Right lung (tissue), 10 donors: Measurements from ENCODE around the gene COMT. TPM values are rescaled to one million over a fixed set of nuclear protein-coding genes. Genes with fewer than 3 reads are reported as not detected.

Experiments
- DNase-seq, 2 donors: peaks; one replicate each; pipeline ENCODE4 v3.0.0-alpha.2; 2013
- long read RNA-seq, 8 donors: transcript quantifications; one replicate each; lab custom pipeline, GENCODE V29; 2026
- polyA plus RNA-seq, 5 donors: library from polyadenylated mRNA; unstranded; fragments of 120-200 nt; gene quantifications; one replicate each; pipeline versions ENCODE4 v1.2.1 to v1.2.3, GENCODE V29; 2013; ENCODE audit warnings: inconsistent platforms in 1 of 5, low replicate concordance in 1 of 5; ENCODE audit not compliant: insufficient read length in 5 of 5, insufficient read depth in 1 of 5

Gene COMT
- 100 to 1,000 TPM in 2 of 5 donors, 10 to 100 TPM in 3; 60.9 to 134 (median 85.5) TPM for polyA plus RNA-seq
- long read RNA-seq, donor 1, transcript COMT-203 (5 exons, 2,217 nt): minor isoform, 7 of 163 reads
- long read RNA-seq, donor 1, transcript COMT-209 (4 exons, 1,035 nt): major isoform, 56 of 163 reads
- long read RNA-seq, donor 1, transcript COMT-202 (6 exons, 2,437 nt): minor isoform, 54 of 163 reads
- long read RNA-seq, donor 1, partial matches to known transcripts: 42 of 163 reads
- long read RNA-seq, donor 1, other reads (novel, unspliced or antisense): 0 of 163 reads
- long read RNA-seq, donor 2, transcript COMT-202 (6 exons, 2,437 nt): minor isoform, 24 of 81 reads
- long read RNA-seq, donor 2, transcript COMT-209 (4 exons, 1,035 nt): major isoform, 25 of 81 reads
- long read RNA-seq, donor 2, partial matches to known transcripts: 29 of 81 reads
- long read RNA-seq, donor 2, other reads (novel, unspliced or antisense): 0 of 81 reads
- long read RNA-seq, donor 3, transcript COMT-209 (4 exons, 1,035 nt): minor isoform, 40 of 133 reads
- long read RNA-seq, donor 3, transcript COMT-202 (6 exons, 2,437 nt): major isoform, 46 of 133 reads
- long read RNA-seq, donor 3, transcript COMT-203 (5 exons, 2,217 nt): minor isoform, 6 of 133 reads
- long read RNA-seq, donor 3, partial matches to known transcripts: 39 of 133 reads
- long read RNA-seq, donor 3, other reads (novel, unspliced or antisense): 0 of 133 reads
- long read RNA-seq, donor 4, transcript COMT-202 (6 exons, 2,437 nt): minor isoform, 27 of 90 reads
- long read RNA-seq, donor 4, transcript COMT-209 (4 exons, 1,035 nt): major isoform, 34 of 90 reads
- long read RNA-seq, donor 4, transcript COMT-210 (3 exons, 546 nt): minor isoform, 5 of 90 reads
- long read RNA-seq, donor 4, partial matches to known transcripts: 23 of 90 reads
- long read RNA-seq, donor 4, other reads (novel, unspliced or antisense): 0 of 90 reads
- long read RNA-seq, donor 5, transcript COMT-203 (5 exons, 2,217 nt): minor isoform, 10 of 154 reads
- long read RNA-seq, donor 5, transcript COMT-209 (4 exons, 1,035 nt): minor isoform, 28 of 154 reads
- long read RNA-seq, donor 5, transcript COMT-202 (6 exons, 2,437 nt): major isoform, 45 of 154 reads
- long read RNA-seq, donor 5, partial matches to known transcripts: 67 of 154 reads
- long read RNA-seq, donor 5, other reads (novel, unspliced or antisense): 0 of 154 reads
- long read RNA-seq, donor 6, transcript COMT-202 (6 exons, 2,437 nt): minor isoform, 52 of 163 reads
- long read RNA-seq, donor 6, transcript COMT-209 (4 exons, 1,035 nt): major isoform, 59 of 163 reads
- long read RNA-seq, donor 6, partial matches to known transcripts: 45 of 163 reads
- long read RNA-seq, donor 6, other reads (novel, unspliced or antisense): 0 of 163 reads
- long read RNA-seq, donor 7, transcript COMT-209 (4 exons, 1,035 nt): major isoform, 52 of 142 reads
- long read RNA-seq, donor 7, transcript COMT-202 (6 exons, 2,437 nt): minor isoform, 32 of 142 reads
- long read RNA-seq, donor 7, partial matches to known transcripts: 47 of 142 reads
- long read RNA-seq, donor 7, other reads (novel, unspliced or antisense): 5 of 142 reads
- long read RNA-seq, donor 8, transcript COMT-202 (6 exons, 2,437 nt): major isoform, 20 of 35 reads
- long read RNA-seq, donor 8, transcript COMT-209 (4 exons, 1,035 nt): minor isoform, 15 of 35 reads
- long read RNA-seq, donor 8, partial matches to known transcripts: 0 of 35 reads
- long read RNA-seq, donor 8, other reads (novel, unspliced or antisense): 0 of 35 reads

DNA sequence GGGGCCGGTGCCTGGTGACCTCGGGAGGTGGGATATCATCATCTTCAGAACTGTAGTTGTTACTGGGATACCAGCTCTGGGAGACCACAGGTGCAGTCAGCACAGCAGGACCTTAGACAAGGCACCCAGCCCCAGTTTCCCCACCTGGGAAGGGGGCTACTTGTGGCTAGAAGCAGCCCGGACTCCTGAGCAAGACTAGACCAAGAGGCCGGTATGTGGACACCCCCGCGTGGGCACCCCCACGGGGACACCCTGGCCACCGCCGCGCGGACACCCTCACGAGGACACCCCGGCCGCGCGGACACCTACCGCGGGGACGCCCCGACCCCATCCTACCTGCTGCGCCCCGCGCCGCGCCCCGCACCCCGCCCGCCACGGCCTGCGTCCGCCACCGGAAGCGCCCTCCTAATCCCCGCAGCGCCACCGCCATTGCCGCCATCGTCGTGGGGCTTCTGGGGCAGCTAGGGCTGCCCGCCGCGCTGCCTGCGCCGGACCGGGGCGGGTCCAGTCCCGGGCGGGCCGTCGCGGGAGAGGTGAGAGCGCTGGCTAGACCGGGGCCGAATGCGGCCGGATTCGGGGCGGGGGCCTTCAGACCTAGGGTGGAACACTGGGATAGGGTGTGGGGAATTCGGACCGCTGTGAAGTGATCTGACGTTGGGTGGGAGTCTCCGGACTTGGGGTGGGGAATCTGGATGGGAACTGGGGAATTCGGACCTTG lies at the start of gene COMT, which contains the start of gene TXNRD2:
Gene COMT (plus strand): TSS at position 408 of the 718 bp plus-strand sequence. CDS start 20,755 bp downstream, outside the sequence.
Gene TXNRD2 (minus strand): TSS at position 454 of the 718 bp plus-strand sequence. CDS start 15 bp downstream, at position 439.
- peak; percentile 60 to 62 for DNase-seq

DNA sequence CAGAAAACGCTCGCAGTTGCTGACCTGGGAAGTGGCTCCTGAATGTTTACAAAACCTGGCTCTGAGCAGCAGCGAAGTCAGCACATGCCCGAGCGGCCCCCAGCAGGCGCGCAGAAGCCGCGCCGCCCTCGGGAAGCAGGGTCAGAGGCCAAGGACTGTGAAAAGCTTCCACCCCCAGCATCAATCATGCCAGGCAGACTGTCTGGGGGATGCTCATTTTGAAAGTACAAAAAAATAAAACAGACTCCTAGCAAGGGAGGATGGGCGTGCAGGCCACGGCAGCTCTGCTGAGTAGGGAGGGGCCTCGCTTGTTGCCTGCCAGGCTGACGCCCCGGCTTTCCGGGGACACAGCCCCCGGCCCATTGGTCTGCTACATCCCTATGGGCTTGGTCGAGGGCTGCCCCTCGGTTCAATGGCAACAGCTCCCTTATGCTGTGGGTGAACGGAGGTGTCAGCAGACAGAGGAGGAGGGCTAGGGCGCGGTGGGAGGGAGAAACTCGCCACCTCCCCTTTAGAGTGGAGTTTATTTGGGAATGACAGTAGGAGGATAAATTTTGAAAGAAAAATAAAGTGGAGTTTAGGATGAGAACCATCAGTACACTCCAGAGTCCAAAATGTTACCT lies 49.2 kb upstream of the COMT start:
- DNase-seq: no peak

DNA sequence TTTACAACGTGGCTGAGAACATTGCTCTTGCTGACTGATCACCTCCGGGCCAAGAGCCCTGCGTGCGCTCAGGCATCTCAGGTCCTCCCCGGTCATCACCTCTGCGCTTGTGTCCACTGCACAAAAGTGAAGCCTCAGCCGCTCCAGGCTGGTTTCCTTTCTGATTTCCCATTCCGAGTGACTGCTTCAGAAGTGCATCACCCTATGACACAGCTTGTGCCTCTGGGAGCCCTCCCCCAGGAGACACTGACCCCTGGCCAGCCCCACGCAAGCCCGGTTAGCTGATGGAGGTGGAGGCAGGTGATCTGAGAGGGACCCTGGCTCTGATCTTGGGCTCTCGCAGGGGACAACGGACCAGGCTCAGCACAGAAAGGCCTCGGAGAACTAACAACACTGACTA lies 48.6 kb upstream of the COMT start:
- no peak for DNase-seq

DNA sequence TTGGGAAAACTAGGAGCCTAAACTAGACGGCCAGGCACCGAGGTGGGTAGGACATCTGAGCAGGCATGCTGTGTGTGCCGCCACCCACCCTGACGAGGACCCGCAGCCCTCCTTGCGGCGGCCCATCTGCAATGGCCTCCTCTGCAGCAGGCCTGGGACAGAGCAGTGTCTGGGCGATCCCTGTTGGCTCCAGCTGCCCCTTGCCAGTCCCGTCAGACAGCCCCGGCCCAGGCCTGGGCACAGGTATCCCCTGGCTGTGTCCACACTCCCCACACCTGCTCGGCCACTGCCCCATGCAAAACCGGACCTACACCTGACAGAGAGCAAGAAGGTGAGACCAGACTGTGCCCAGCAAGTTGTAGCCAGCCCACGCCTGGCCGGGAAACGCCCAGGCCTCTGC lies 48.2 kb upstream of the COMT start:
- DNase-seq: no peak

DNA sequence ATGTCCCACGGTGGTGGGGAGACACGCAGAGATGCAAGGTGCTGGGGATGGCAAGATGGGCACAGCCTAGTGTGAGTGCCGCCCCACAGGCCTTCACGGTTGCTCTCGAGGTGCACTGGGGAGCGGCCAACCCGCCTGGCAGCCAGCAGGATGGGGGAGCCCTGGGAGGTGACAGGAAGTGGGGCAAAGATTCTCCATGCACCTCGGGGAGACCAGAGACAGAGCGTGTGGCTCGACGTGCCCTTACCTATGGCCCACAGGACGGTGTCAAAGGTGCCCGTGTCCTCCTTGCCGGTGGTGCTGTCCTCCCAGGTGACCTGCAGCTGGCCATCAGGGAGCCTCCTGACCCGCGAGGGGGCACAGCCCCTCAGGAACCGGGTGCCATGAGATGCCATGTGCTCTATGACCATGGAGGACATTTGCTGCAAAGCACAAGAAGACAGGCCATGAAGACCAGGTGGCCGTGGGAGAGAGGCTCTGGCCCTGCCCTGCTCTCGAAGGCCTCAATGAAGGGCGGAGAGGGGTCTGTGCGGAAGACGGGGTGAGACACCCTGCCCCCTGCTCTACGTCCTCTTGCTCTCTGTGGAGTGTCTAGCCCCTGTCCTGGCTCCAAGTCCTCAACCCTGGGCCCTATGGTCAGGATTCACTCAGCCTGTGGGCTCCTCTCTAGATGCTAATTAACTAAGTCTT lies 46.3 kb upstream of the COMT start:
- no peak for DNase-seq

DNA sequence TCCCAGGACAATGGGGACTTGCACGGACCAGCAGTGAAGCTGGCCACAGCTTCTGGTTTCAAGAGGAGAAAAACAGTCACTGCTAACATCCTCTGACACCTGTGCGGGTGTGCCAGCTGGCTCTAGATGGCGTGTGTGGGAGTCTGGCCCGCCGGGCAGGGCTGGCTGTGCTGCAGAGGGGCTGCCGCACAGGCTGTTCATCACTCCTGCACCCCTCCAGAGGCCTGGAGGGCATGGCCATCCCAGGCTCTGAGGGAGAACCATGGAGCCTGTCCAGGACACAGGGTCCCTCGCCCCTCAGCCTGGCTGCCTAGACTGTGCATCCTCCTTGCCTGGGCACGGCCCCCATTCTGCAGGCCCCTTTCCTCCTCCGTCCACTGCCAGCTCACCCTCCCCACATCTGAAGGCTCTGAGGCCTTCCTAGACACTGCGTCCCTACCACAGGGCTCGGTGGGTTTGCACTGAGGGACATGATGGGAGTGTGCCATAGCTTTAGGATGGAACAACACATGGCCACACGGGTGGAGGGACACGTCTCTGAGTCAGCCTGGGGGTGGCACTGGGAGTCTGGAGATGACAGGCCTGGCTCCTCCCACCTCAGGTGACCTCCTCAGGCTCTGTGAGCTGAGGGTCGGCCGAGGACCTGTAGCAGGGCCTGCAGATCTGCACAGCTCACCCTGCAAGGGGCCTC lies 44.8 kb upstream of the COMT start:
- DNase-seq: no peak

DNA sequence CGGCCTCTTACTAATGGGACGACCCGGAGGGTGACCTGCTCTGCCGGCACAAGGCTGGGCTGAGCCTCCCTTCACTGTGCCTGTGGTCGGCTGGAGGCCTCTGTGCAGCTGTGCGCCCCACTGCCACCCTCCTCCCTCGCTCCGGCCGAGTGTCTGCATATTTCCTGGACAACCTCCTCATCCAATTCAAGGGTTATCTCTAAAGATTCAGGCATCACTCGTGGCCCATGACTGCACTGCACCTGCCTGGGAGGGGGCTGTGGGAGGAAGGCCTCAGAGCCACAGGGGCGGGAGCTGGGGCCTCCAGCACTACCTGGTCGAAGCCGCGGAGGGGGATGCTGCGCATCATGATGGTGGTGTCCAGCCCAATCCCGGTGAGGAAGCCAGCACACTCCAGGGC lies 43.8 kb upstream of the COMT start:
- DNase-seq: no peak

DNA sequence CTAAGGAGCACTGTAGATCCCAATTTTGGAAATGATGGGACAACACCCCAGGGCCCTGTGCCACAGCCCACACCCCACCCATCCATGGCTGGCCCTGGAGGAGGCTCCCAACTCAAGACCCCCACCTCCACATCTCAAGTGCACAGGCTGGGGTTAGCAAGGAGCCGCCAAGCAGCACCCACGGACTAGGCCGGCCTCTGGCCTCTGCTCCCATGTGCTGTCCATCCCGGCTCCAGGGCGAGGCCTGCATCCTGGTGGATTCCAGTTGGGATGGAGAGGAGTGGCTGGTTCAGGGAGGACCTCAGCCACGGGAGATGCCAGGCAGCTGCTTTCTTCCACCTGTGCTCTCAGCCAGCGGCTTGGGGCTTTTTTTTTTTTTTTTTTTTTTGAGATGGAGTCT lies 43.4 kb upstream of the COMT start:
- no peak for DNase-seq

DNA sequence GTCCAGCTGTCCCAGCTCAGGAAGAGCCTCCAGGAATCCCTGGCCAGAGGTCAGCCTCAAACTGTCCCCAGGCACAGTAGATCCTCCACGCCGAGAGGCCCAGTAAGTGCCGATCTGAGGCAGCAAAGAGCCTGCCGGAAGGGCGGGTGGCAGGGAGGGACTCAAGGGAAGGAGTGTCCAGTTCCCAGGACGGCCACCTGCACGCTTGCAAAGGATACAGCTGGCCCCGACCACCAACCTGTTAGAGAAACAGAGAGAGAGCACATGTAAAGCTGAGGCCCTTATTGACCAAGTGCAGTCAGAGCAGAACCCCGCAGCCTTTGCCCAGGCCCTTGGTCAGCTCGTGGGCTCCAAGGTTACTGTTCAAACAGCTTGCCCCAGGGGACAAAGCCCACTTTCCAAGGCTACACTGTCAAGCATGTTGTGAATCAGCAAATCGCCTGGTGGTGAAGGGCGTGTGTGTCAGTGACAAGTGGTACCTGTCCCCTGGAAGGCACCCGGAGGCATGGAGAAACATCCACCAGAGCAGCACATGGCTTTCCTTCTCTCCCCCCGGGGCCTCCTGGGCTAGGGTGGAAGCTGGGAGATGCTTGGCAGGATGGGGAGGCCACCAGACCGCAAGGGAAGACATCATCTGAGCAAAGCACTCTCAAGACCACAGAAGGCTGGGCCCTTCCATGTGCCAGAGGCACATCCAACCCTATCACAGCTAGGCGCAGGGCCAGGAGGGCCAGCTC lies 42.6 kb upstream of the COMT start:
- DNase-seq: no peak

DNA sequence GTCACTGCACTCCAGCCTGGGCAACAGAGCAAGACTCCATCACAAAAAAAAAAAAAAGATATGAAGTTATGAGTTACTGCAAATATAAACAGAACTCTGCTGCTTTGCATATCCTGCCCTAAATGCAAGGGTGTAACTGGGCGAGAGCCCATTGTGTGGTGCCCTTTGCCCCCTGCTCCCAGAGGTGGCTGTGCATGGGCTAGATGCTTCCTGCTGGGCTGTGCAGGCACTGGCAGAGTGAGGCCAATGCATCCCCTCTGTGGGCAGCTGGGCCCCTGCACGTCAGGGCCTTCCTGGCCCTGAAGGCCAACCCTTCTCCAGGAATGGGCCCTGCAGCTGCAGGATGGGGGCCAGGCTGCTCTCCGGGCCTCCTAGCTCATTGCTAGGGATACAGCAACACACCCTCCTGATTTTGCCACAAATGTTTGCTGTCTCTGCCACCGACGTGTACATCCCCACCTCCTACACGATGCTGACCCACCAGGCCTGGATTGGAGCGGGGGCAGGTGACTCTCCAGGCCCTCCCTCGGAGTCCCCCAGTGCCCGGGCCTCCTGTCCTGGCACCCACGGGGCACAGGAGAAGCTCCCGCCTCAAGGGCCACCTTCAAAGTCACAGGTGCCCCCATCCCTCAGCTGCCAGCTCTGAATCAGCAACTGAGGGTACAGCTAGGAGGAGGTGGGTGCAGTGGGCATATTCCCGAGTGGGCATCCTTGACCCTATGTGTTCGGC lies 40.7 kb upstream of the COMT start:
- DNase-seq: no peak

DNA sequence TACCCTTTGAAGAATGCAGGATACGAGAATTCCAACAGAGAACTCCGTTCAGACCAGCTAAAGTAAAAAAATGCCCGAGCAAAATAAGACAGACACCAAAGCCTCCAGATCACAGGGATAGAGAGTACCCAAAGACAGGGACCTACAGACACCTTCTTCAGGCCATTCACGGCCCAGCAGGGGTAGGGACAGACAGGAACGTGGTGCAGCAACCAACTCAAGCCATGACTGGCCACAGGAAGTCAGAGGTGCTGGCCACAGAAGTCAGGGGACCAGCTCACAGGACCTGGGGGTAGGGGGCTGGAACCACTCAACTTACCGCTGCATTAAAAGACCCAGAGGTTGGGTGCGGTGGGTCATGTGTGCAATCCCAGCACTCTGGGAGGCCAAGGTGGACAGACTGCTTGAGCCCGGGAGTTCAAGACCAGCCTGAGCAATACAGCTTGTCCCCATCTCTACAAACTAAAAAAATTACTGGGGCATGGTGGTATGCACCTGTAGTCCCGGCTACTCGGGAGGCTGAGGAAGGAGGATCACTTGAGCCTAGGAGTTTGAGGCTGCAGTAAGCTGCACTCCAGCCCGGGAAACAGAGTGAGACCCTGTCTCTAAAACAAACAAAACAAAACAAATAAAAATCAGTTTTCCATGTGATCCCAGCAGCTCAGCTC lies 39.9 kb upstream of the COMT start:
- no peak for DNase-seq

DNA sequence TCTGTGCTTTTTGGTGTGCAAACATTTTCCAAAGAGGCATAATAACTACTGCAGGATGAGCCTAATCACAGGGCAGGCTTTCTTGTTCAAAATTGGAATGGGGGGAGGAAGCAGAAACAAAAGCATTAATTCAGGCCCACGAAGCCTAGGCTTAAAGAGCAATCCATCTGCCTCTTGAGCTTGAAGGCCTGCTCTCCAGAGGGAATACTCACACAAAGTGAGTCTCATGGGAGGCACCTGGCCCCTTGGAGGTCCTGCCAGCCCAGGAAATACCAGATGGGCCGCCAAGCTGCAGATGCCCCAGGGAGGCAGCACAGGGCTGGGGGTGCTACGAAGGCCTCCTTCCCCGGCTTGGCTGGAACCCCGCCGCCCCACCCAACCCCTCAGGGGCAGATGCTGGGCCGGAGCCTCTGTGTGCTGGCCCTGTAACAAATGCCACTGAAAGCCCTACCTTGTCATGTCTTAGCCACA lies 39.3 kb upstream of the COMT start:
- DNase-seq: no peak

DNA sequence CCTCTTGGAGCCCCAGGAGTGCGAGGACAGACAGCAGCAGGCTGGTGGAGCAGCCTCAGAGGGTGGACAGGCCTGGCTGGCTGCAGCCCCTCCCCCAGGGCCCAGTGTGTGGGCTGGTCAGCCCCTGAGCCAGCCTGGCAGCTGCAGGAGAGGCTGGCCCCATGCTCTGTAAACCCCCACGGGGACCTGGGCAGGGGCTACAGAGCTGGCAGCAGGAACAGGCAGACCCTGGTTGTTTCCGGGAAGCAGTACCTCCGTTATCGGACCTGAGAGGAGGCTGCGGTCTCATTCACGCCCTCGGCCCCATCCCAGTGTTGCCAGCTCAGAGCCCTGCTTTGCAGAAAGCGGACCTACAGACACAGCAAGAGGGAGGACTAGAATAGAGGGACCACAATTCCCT lies 38.5 kb upstream of the COMT start:
- no peak for DNase-seq

DNA sequence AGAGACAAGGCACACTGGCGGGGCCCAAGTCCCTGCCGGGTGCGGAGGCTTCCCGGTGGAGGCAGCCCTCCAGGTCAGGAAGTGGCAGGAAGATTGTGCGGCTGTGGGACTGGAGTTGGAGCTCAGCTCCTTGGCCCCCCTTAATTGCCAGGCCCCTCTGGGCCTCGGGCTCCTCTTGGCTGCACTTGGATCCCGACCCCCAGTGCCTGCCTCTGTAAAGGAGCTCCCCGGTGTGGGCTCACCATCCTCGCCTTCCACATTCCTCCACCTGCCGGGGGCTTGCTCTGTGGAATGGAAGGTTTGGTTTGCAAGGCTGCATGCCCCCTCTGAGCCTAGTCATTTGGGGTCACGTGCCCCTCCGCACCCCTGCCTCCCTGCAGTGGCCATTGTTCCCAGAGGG lies 38.1 kb upstream of the COMT start:
- DNase-seq: no peak

DNA sequence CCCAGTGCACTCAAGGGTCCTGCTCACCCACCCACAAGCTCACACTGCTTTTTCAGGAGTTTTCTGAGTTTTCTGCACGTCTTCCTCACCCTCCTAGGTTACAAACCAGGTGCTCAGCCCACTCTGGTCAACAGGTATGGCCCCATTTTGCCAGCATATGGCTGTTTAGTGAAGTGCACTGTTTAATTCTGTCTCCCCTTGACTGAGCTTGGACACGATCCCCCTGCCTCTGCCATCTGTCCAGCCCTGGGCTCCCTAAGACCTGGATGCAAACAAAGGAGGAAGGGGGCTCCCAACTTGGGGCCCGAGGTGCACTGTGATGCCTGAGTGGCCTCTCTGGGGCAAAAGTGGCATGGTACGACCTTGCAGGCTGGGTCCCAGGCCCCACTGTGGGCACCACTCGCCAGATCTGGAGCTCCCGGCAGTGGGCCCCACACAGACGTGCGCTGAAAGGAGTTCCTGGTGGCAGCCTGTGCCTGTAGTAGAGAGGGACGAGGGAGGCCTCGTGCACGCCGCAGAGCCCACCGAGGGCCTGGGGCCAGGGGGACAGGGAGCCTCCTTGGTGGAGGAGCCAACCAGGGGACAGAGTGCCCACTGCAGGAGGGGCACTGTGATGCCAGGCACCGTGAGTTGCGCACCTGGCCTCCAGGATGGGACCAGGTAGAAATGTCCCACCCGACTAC lies 37.3 kb upstream of the COMT start:
- no peak for DNase-seq
